MCF 10A (cell line): ENCODE data around the gene PALM2AKAP2. TPM values are rescaled to one million over a fixed set of nuclear protein-coding genes. Genes with fewer than 3 reads are reported as not detected.

ENCODE experiments used
- BruUV-seq: library from RNA; stranded (reverse); fragments of 400-500 nt; replicated peaks from 2 replicates; lab custom pipeline; 2021; lab: Mats Ljungman, UMichigan
- CTCF ChIA-PET: fragments of 300-600 bp; sonication (Branson Sonifier 250); formaldehyde crosslinking; extraction: SDS; loops from one replicate; lab custom pipeline; 2021; ENCODE audit warnings: antibody characterized with exemption, inconsistent platforms; lab: Yijun Ruan, JAX
- POLR2A ChIA-PET: fragments of 300-600, 350-650 bp; sonication (Branson Sonifier 250); formaldehyde crosslinking; extraction: SDS; loops from one replicate; lab custom pipeline; 2020; ENCODE audit warnings: antibody characterized with exemption, inconsistent platforms; lab: Yijun Ruan, JAX
- DNase-seq: peaks from one replicate; pipeline ENCODE4 v3.0.0-alpha.2; 2018; ENCODE audit not compliant: unreplicated experiment
- H3K27ac Mint-ChIP-seq: one replicate; pipeline ENCODE4 v1.8.0; 2022; ENCODE audit warnings: mild to moderate bottlenecking, low read depth, mixed read lengths; ENCODE audit not compliant: unreplicated experiment
- H3K27me3 Mint-ChIP-seq: one replicate; pipeline ENCODE4 v1.8.0; 2022; ENCODE audit warnings: mixed read lengths; ENCODE audit not compliant: insufficient read depth, unreplicated experiment
- H3K36me3 Mint-ChIP-seq: one replicate; pipeline ENCODE4 v1.8.0; 2022; ENCODE audit warnings: mild to moderate bottlenecking, moderate library complexity, mixed read lengths; ENCODE audit not compliant: insufficient read depth, unreplicated experiment
- H3K4me1 Mint-ChIP-seq: one replicate; pipeline ENCODE4 v1.8.0; 2022; ENCODE audit warnings: mixed read lengths; ENCODE audit not compliant: insufficient read depth, unreplicated experiment
- H3K4me3 Mint-ChIP-seq: one replicate; pipeline ENCODE4 v1.8.0; 2022; ENCODE audit warnings: mild to moderate bottlenecking, moderate library complexity, mixed read lengths; ENCODE audit not compliant: unreplicated experiment
- H3K9me3 Mint-ChIP-seq: one replicate; pipeline ENCODE4 v1.8.0; 2022; ENCODE audit warnings: mixed read lengths; ENCODE audit not compliant: unreplicated experiment
- CTCF ChIP-seq: fragments of 200-600 bp; IDR thresholded peaks from one replicate; pipeline ENCODE4 v1.8.0; 2022; ENCODE audit warnings: antibody characterized with exemption, mild to moderate bottlenecking; ENCODE audit not compliant: unreplicated experiment
- intact Hi-C: fragments of 100-400 bp; cut with micrococcal nuclease; formaldehyde crosslinking; loops from 2 replicates; pipeline ENCODE4 v1.14.1; 2022
- total RNA-seq: library from RNA; stranded (reverse); gene quantifications from 2 replicates; pipeline ENCODE4 v1.2.3, GENCODE V29; 2022

The PALM2AKAP2 gene
- total RNA-seq, 1 experiment from 2014 or later: 5.3 TPM

- no peaks in the 10 kb centered on the region for H3K27me3 Mint-ChIP-seq
- intact Hi-C loops: no loop called here
- no peaks in the 10 kb centered on the region for H3K4me1 Mint-ChIP-seq
- no peak overlapping the region for H3K4me3 Mint-ChIP-seq
- no peaks in the 10 kb centered on the region for H3K36me3 Mint-ChIP-seq
- CTCF ChIA-PET: interaction anchor here (0.7 to 1.7 kb wide), 3 partner anchors 12 to 231 kb away, joined by 4 read pairs; no protein-coding TSS in a partner anchor
- no peak overlapping the region for H3K27ac Mint-ChIP-seq
- POLR2A ChIA-PET: no interaction called here
- peaks cover 5% of the 10 kb centered on the region for H3K9me3 Mint-ChIP-seq
- no peak for TF ChIP-seq CTCF
- DNase-seq: no peak
- BruUV-seq: no TSS peak
Observed at GRCh38 chr9:109805050-109805449, 25.1 kb downstream of the PALM2AKAP2 start.

- H3K27ac Mint-ChIP-seq: no peak overlapping the region
- H3K9me3 Mint-ChIP-seq: peaks cover 5% of the 10 kb centered on the region
- H3K4me3 Mint-ChIP-seq: no peak overlapping the region
- no peaks in the 10 kb centered on the region for H3K27me3 Mint-ChIP-seq
- no peaks in the 10 kb centered on the region for H3K36me3 Mint-ChIP-seq
- intact Hi-C loops: no loop called here
- H3K4me1 Mint-ChIP-seq: no peaks in the 10 kb centered on the region
- TF ChIP-seq CTCF: no peak
- ChIA-PET CTCF (interaction anchor here (0.7 to 1.7 kb wide), 4 partner anchors 11 to 233 kb away, joined by 3 to 7 read pairs (median 4); no protein-coding TSS in a partner anchor), POLR2A (no interaction called here)
- no TSS peak for BruUV-seq
- no peak for DNase-seq
Observed at GRCh38 chr9:109806506-109807115, 26.6 kb downstream of the PALM2AKAP2 start.

- BruUV-seq: no TSS peak
- intact Hi-C loops: no loop called here
- peaks cover 5% of the 10 kb centered on the region for H3K9me3 Mint-ChIP-seq
- H3K4me1 Mint-ChIP-seq: no peaks in the 10 kb centered on the region
- H3K27ac Mint-ChIP-seq: no peak overlapping the region
- no peak for TF ChIP-seq CTCF
- no peaks in the 10 kb centered on the region for H3K27me3 Mint-ChIP-seq
- CTCF ChIA-PET: interaction anchor here (0.6 to 0.7 kb wide), 2 partner anchors 11 to 100 kb away, joined by 3 read pairs; no protein-coding TSS in a partner anchor
- no peak overlapping the region for H3K4me3 Mint-ChIP-seq
- DNase-seq: no peak
- POLR2A ChIA-PET: no interaction called here
- H3K36me3 Mint-ChIP-seq: no peaks in the 10 kb centered on the region
Observed at GRCh38 chr9:109811876-109812275, 31.9 kb downstream of the PALM2AKAP2 start.

- no peak overlapping the region for H3K4me3 Mint-ChIP-seq
- no peaks in the 10 kb centered on the region for H3K27me3 Mint-ChIP-seq
- intact Hi-C loops: no loop called here
- H3K4me1 Mint-ChIP-seq: no peaks in the 10 kb centered on the region
- POLR2A ChIA-PET: no interaction called here
- peaks cover 5% of the 10 kb centered on the region for H3K9me3 Mint-ChIP-seq
- no peak overlapping the region for H3K27ac Mint-ChIP-seq
- no peaks in the 10 kb centered on the region for H3K36me3 Mint-ChIP-seq
- no TSS peak for BruUV-seq
- no peak for TF ChIP-seq CTCF
- DNase-seq: no peak
- CTCF ChIA-PET: interaction anchor here (0.6 kb wide), 1 partner anchor 99 kb away, joined by 3 read pairs; no protein-coding TSS in a partner anchor
Observed at GRCh38 chr9:109812331-109812730, 32.3 kb downstream of the PALM2AKAP2 start.
